ENCODE measurements around the gene EXOG.

Gene EXOG

DNA sequence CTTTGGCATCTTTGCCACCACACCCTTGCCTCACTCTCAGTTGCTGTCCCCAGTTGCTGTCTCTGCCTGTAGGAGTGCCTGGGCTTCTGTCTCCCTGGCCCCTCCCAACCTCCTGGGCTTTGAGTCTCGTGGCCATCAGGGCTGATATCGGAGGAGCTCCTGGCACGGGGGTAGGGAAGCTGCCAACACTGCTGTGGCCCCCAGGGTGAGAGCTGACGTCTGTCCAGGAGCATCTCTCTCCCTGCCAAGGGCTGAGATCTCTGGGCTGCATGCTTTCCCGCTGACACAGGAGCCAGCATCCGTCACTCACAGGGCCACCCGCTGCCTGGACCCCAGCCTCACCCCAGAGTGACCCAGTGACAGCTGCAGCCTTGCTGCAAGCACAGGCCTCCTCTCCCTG lies 47.4 kb downstream of the EXOG start:
- TF ChIP-seq, protein P1, sequence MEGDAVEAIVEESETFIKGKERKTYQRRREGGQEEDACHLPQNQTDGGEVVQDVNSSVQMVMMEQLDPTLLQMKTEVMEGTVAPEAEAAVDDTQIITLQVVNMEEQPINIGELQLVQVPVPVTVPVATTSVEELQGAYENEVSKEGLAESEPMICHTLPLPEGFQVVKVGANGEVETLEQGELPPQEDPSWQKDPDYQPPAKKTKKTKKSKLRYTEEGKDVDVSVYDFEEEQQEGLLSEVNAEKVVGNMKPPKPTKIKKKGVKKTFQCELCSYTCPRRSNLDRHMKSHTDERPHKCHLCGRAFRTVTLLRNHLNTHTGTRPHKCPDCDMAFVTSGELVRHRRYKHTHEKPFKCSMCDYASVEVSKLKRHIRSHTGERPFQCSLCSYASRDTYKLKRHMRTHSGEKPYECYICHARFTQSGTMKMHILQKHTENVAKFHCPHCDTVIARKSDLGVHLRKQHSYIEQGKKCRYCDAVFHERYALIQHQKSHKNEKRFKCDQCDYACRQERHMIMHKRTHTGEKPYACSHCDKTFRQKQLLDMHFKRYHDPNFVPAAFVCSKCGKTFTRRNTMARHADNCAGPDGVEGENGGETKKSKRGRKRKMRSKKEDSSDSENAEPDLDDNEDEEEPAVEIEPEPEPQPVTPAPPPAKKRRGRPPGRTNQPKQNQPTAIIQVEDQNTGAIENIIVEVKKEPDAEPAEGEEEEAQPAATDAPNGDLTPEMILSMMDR (IDR thresholded peaks at IDR 0.05; ENCODE audit: low read depth, low read length) = no peak
- peak; percentile 15 for DNase-seq
- H3K36me3 ChIP-seq = no peaks in the 10 kb centered on the region
- H3K4me3 ChIP-seq (ENCODE audit: low read depth, low read length) = no peak overlapping the region
- peaks cover 9% of the 10 kb centered on the region for H3K4me1 ChIP-seq
- no peaks in the 10 kb centered on the region for H3K27me3 ChIP-seq
- no peaks in the 10 kb centered on the region for H3K9me3 ChIP-seq

DNA sequence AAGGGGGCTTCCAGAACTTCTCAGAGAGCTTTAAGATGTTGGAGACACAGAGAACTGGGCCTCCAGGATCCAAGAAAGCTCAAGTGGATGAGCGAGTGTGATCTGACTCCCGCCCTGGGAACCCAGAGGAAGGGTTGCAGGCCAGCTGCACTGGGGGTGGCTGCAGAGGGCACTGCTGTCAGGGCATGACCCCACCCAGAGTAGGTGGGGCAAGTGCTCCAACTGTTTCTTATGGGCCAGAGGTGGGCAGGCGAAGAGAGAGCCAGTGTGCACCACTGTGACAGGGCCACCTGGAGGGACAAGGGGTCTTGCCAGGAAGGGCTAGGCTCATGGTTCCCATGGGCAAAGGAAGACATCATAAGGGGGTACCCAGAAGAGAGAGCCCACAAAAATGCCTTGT lies 48.8 kb downstream of the EXOG start:
- no peaks in the 10 kb centered on the region for H3K27me3 ChIP-seq
- TF ChIP-seq, protein P1 (IDR thresholded peaks at IDR 0.05; ENCODE audit: low read depth, low read length) = no peak
- H3K4me3 ChIP-seq (ENCODE audit: low read depth, low read length) = no peak overlapping the region
- H3K4me1 ChIP-seq = peaks cover 9% of the 10 kb centered on the region
- no peaks in the 10 kb centered on the region for H3K36me3 ChIP-seq
- DNase-seq = no peak
- H3K9me3 ChIP-seq = no peaks in the 10 kb centered on the region

DNA sequence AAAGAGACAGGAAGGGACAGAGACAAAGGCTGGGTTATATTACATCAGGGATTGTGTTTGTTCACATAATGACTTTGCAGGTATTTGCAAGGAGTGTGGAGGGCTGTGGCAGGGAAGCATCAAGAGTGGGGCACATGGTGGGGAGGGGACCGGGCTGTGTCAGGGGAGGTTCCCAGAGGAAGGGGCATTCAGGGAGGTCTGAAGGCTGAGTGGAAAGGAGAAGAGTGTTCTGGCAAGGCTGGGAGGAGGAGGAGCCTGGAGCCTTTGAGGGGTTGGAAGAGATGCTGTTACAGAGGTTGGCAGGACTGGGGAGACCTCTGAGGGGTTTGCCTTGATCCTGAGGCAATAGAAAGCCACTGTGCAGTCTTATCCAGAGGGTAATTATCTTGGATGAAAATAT lies 49.4 kb downstream of the EXOG start:
- Histone ChIP-seq H3K27me3 (no peaks in the 10 kb centered on the region), H3K9me3 (no peaks in the 10 kb centered on the region), H3K4me1 (peaks cover 9% of the 10 kb centered on the region), H3K36me3 (no peaks in the 10 kb centered on the region), H3K4me3 (ENCODE audit: low read depth, low read length) (no peak overlapping the region)
- DNase-seq = no peak
- TF ChIP-seq, protein P1 (IDR thresholded peaks at IDR 0.05; ENCODE audit: low read depth, low read length) = no peak

DNA sequence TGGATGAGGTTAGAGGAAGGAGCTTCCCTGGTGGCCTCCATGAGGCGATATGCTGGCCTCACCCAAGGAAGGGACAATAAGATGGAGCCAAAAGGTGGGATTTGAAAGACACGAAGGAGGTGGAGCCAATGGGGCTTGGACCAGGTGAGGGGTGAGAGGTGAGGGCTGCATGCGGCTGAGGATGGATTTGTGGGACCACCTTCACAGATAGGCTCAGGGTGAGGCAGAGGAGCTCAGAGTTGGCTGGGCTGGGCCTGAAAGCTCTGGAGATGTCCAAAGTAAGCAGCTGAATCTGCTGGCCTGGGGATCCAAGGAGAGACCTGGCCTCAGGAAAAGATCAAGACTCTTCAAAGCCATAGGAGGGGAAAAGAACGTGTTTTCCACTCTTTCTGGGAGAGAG lies 49.8 kb downstream of the EXOG start:
- no peak for DNase-seq
- Histone ChIP-seq H3K4me3 (ENCODE audit: low read depth, low read length) (no peak overlapping the region), H3K27me3 (no peaks in the 10 kb centered on the region), H3K9me3 (no peaks in the 10 kb centered on the region), H3K4me1 (peaks cover 9% of the 10 kb centered on the region), H3K36me3 (no peaks in the 10 kb centered on the region)
- TF ChIP-seq, protein P1 (IDR thresholded peaks at IDR 0.05; ENCODE audit: low read depth, low read length) = no peak

DNA sequence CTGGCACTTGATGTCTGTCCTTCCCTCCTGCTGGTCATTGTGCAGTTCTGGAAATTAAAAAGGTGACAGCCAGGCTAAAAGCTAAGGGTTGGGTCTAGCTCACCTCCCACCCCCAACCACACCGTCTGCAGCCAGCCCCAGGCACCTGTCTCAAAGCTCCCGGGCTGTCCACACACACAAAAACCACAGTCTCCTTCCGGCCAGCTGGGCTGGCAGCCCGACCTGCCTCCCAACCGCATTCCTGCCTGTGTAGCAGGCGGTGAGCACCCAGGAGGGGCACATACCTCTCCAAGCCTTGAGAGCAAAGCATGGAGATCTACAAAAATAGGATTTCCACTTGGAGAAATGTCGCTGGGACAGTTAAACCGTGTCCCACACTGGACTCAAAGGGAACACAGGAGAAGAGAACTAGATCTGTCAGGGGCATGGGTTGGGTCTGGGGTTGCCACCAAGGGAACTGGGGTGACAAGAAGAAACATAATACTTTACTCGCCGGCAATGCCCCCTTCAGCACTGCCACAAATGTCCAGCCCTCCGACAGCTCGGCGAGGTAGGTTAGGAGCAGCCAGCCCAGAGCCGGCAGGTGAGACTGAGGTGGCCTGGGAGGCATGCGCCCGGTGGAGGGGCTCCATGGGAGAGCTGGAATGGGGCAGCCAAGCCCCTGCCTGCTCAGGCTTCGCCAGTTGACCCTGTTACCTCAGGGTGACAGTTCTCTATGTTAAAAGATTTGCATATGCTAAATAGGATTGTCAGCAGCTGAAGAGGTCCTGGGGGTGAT lies 52.2 kb downstream of the EXOG start:
- H3K9me3 ChIP-seq = no peaks in the 10 kb centered on the region
- H3K27me3 ChIP-seq = no peaks in the 10 kb centered on the region
- no peak for DNase-seq
- H3K4me3 ChIP-seq (ENCODE audit: low read depth, low read length) = no peak overlapping the region
- H3K4me1 ChIP-seq = no peaks in the 10 kb centered on the region
- TF ChIP-seq, protein P1 (IDR thresholded peaks at IDR 0.05; ENCODE audit: low read depth, low read length) = no peak
- H3K36me3 ChIP-seq = no peaks in the 10 kb centered on the region

DNA sequence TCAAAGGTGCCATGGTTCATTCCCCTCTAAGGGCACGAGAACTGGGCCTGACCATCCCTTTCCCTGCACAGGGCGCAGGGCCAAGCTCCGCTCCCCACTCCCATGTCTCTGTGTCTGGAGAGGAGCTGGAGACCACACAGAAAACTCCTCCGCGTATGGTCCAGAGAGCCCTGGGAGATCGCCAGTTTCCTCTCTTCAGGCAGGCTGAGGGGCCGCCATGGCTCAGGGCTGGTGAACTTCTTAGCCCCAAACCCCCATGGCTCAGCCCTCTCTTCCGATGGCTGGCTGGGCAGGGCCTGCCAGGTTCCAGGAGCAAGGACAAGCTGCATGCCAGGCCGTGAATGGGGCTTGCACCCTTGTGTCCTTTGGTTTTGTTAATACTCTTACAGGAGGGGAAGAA lies 52.9 kb downstream of the EXOG start:
- TF ChIP-seq, protein P1 (IDR thresholded peaks at IDR 0.05; ENCODE audit: low read depth, low read length) = no peak
- H3K9me3 ChIP-seq = no peaks in the 10 kb centered on the region
- H3K27me3 ChIP-seq = no peaks in the 10 kb centered on the region
- no peak overlapping the region for H3K4me3 ChIP-seq (ENCODE audit: low read depth, low read length)
- DNase-seq = no peak
- H3K36me3 ChIP-seq = no peaks in the 10 kb centered on the region
- H3K4me1 ChIP-seq = no peaks in the 10 kb centered on the region

Data from BE2C (cell line).